Stimulated activated CD8-positive, alpha-beta memory T cell treated with anti-CD3 and anti-CD28 coated beads, Interleukin-7, amount 100 ng/mL, for 24 hours (primary cell): Measurements from ENCODE around the gene DOCK4.

Experiments used
- DNase-seq: peaks from one replicate; pipeline ENCODE4 v3.0.0-alpha.2; 2020; ENCODE audit warnings: low read depth

Gene DOCK4

GRCh38 chr7:112049555-112050249 is 156.5 kb downstream of the DOCK4 start:
- no peak for DNase-seq

- DNase-seq: no peak
These were observed 158.8 kb downstream of the DOCK4 start for GRCh38 chr7:112047421-112047820.

GRCh38 chr7:112045222-112045621 is 161.0 kb downstream of the DOCK4 start:
- no peak for DNase-seq

GRCh38 chr7:112042631-112043030 is 163.6 kb downstream of the DOCK4 start:
- DNase-seq: no peak

GRCh38 chr7:112038353-112038752 is 167.8 kb downstream of the DOCK4 start:
- no peak for DNase-seq

- DNase-seq: no peak
These were observed 170.1 kb downstream of the DOCK4 start for GRCh38 chr7:112036071-112036470.

GRCh38 chr7:112031689-112032088 is 174.5 kb downstream of the DOCK4 start:
- no peak for DNase-seq

- no peak for DNase-seq
These were observed 180.6 kb downstream of the DOCK4 start for GRCh38 chr7:112025556-112025955.

GRCh38 chr7:112023786-112024185 is 182.4 kb downstream of the DOCK4 start:
- no peak for DNase-seq

- no peak for DNase-seq
These were observed 182.9 kb downstream of the DOCK4 start for GRCh38 chr7:112023282-112023681.

- no peak for DNase-seq
These were observed 184.1 kb downstream of the DOCK4 start for GRCh38 chr7:112022128-112022527.

GRCh38 chr7:112021379-112022044 is 184.7 kb downstream of the DOCK4 start:
- no peak for DNase-seq

GRCh38 chr7:112020800-112021199 is 185.4 kb downstream of the DOCK4 start:
- no peak for DNase-seq

GRCh38 chr7:112019932-112020331 is 186.3 kb downstream of the DOCK4 start:
- no peak for DNase-seq

- no peak for DNase-seq
These were observed 187.7 kb downstream of the DOCK4 start for GRCh38 chr7:112018305-112019030.

GRCh38 chr7:112015146-112015545 is 191.1 kb downstream of the DOCK4 start:
- DNase-seq: no peak

GRCh38 chr7:112014347-112014746 is 191.9 kb downstream of the DOCK4 start:
- DNase-seq: no peak

GRCh38 chr7:112013274-112013673 is 192.9 kb downstream of the DOCK4 start:
- DNase-seq: no peak

- DNase-seq: no peak
These were observed 194.0 kb downstream of the DOCK4 start for GRCh38 chr7:112012242-112012641.

GRCh38 chr7:112010994-112011393 is 195.2 kb downstream of the DOCK4 start:
- no peak for DNase-seq

GRCh38 chr7:112010109-112010508 is 196.1 kb downstream of the DOCK4 start:
- no peak for DNase-seq

- DNase-seq: no peak
These were observed 197.1 kb downstream of the DOCK4 start for GRCh38 chr7:112009081-112009480.

GRCh38 chr7:112007185-112007584 is 199.0 kb downstream of the DOCK4 start:
- DNase-seq: no peak
